Hepatocyte (in vitro differentiated cells): Measurements from ENCODE around the gene PALD1.

ENCODE experiments used
- CTCF ChIP-seq: fragments of 200-600 bp; sonication (generic); IDR thresholded peaks from 2 replicates; pipeline ENCODE4 v1.5.1; 2016; ENCODE audit warnings: antibody characterized with exemption, mild to moderate bottlenecking; ENCODE audit not compliant: poor library complexity
- EZH2 ChIP-seq: fragments of 200-600 bp; sonication (generic); IDR thresholded peaks from 2 replicates; pipeline ENCODE4 v1.6.1; 2016; ENCODE audit warnings: antibody characterized with exemption, mild to moderate bottlenecking, borderline replicate concordance

- no peak for TF ChIP-seq CTCF
- TF ChIP-seq EZH2: no peak
Observed at GRCh38 chr10:70459061-70459773, 19.4 kb upstream of the PALD1 start.
